Upper lobe of left lung (tissue), 4 donors: Measurements from ENCODE around the gene AP3M1.

Experiments
- CTCF ChIP-seq, 6 experiments: fragments of 450-650 bp in 4 of 6; fragments of 200-600 bp in 2 of 6; sonication (generic) in 2 of 6; IDR thresholded peaks; one replicate each; pipeline ENCODE4 v1.5.1; 2016 to 2019; ENCODE audit warnings: antibody characterized with exemption in 6 of 6
- EP300 ChIP-seq, 4 donors: sonication (generic); formaldehyde crosslinking; IDR thresholded peaks; one replicate each; pipeline ENCODE4 v1.5.1; 2017; ENCODE audit warnings: antibody characterized with exemption in 4 of 4, control low read depth in 2 of 4

- TF ChIP-seq CTCF (IDR thresholded peaks at IDR 0.05) (no peak), EP300 (IDR thresholded peaks at IDR 0.05) (no peak)
These were observed 46.1 kb downstream of the AP3M1 start for GRCh38 chr10:74104480-74104879.
